GM23338 (cell line): ENCODE measurements around the gene LRBA. TPM values are rescaled to one million over a fixed set of nuclear protein-coding genes. Genes with fewer than 3 reads are reported as not detected.

Experiments used
- CREB1 ChIP-seq: fragments of 250-450 bp; sonication (Bioruptor Pico); IDR thresholded peaks from 2 replicates; pipeline ENCODE4 v1.5.0; 2020; ENCODE audit warnings: low read depth, mild to moderate bottlenecking, moderate library complexity
- CTCF ChIP-seq, 2 experiments: fragments of 200-600 bp in 1 of 2; sonication (generic) in 1 of 2; conservative IDR thresholded peaks; 2 replicates each; pipeline versions ENCODE4 v1.5.1 to v1.6.1; 2016 to 2017; ENCODE audit warnings: antibody characterized with exemption in 2 of 2, low read depth in 2 of 2, mild to moderate bottlenecking in 2 of 2, moderate library complexity in 1 of 2
- ETS1 ChIP-seq: IDR thresholded peaks from 2 replicates; pipeline ENCODE4 v1.6.1; 2016; ENCODE audit warnings: antibody characterized with exemption
- JUNB ChIP-seq: IDR thresholded peaks from one replicate; pipeline ENCODE4 v1.6.1; 2016; ENCODE audit warnings: antibody characterized with exemption; ENCODE audit not compliant: unreplicated experiment
- NANOG ChIP-seq: IDR thresholded peaks from 2 replicates; pipeline ENCODE4 v1.6.1; 2016; ENCODE audit warnings: antibody characterized with exemption, borderline replicate concordance
- POLR2AphosphoS5 ChIP-seq: IDR thresholded peaks from 2 replicates; pipeline ENCODE4 v1.6.1; 2016; ENCODE audit warnings: antibody characterized with exemption, low read depth
- ZNF331 ChIP-seq: fragments of 250-450 bp; sonication (Bioruptor Pico); IDR thresholded peaks from 2 replicates; pipeline ENCODE4 v1.5.0; 2020; ENCODE audit warnings: low read depth, mild to moderate bottlenecking, moderate library complexity
- ZNF462 ChIP-seq: fragments of 250-450 bp; sonication (Bioruptor Pico); IDR thresholded peaks from 2 replicates; pipeline ENCODE4 v1.5.0; 2020; ENCODE audit warnings: mild to moderate bottlenecking, moderate library complexity
- polyA plus RNA-seq: library from polyadenylated mRNA; unstranded; fragments of >200 nt; fragmentation: Nextera tagmentation; extraction: Ambion mirVana; gene quantifications from 2 replicates; pipeline ENCODE4 v1.2.1, GENCODE V29; 2016
- total RNA-seq: library from RNA; depleted of rRNA; stranded (reverse); fragments of >200 nt; shearing (Covaris generic); gene quantifications from 2 replicates; pipeline ENCODE4 v1.2.3, GENCODE V29; 2014

The LRBA gene
- total and polyA plus RNA-seq, 2 experiments from 2014 or later = 23.3 to 126 TPM

- no peak for TF ChIP-seq ZNF462 (CRISPR knock-in tag)
- TF ChIP-seq ETS1 = no peak
- no peak for TF ChIP-seq NANOG
- no peak for TF ChIP-seq ZNF331 (CRISPR knock-in tag)
- no peak for TF ChIP-seq JUNB
- TF ChIP-seq CTCF (conservative IDR thresholded peaks at IDR 0.05; ENCODE audit: low read depth in 2 of 2) = no peak
- no peak for TF ChIP-seq CREB1 (CRISPR knock-in tag)
- TF ChIP-seq POLR2AphosphoS5 = no peak
Observed at GRCh38 chr4:150939530-150939929, 75.6 kb downstream of the LRBA start (continued).
